Erythroblast (primary cell): ENCODE results near the gene IL10RA.

ENCODE experiments used
- GATA1 ChIP-seq: IDR thresholded peaks from 2 replicates; pipeline ENCODE4 v1.6.1; 2011; ENCODE audit warnings: low read depth, mild to moderate bottlenecking, control low read depth, low read length, moderate library complexity
- POLR2A ChIP-seq: IDR thresholded peaks from 2 replicates; pipeline ENCODE4 v1.6.1; 2011; ENCODE audit warnings: mild to moderate bottlenecking, low read length

DNA sequence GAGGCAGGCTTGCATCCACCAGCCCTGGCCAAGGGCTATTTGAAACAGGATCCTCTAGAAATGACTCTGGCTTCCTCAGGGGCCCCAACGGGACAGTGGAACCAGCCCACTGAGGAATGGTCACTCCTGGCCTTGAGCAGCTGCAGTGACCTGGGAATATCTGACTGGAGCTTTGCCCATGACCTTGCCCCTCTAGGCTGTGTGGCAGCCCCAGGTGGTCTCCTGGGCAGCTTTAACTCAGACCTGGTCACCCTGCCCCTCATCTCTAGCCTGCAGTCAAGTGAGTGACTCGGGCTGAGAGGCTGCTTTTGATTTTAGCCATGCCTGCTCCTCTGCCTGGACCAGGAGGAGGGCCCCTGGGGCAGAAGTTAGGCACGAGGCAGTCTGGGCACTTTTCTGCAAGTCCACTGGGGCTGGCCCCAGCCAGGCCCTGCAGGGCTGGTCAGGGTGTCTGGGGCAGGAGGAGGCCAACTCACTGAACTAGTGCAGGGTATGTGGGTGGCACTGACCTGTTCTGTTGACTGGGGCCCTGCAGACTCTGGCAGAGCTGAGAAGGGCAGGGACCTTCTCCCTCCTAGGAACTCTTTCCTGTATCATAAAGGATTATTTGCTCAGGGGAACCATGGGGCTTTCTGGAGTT lies 13.3 kb downstream of the IL10RA start:
- TF ChIP-seq POLR2A, result no peak
- TF ChIP-seq GATA1, result no peak
